Measurements from ENCODE around the gene CIITA. TPM values are rescaled to one million over a fixed set of nuclear protein-coding genes. Genes with fewer than 3 reads are reported as not detected.
"Not testable (repeated sequence)": the region's sequence is repeated elsewhere in the genome, so short reads cannot be mapped to it uniquely, and the experiment has no call there.

CIITA gene
- 0.04 and 0.07 TPM in 2 replicates for total RNA-seq

- DNase-seq (ENCODE audit: low read depth), result no peak
- H3K36me3 ChIP-seq (ENCODE audit: control insufficient read depth, insufficient read depth, low read length), result no peaks in the 10 kb centered on the region
- no peak for TF ChIP-seq CTCF (IDR thresholded peaks at IDR 0.05; ENCODE audit: insufficient read depth, low read length, poor library complexity, severe bottlenecking)
- no peak within 1 kb of the TSS for H3K4me3 ChIP-seq (ENCODE audit: low read depth, low read length)
- H3K27me3 ChIP-seq (ENCODE audit: control insufficient read depth, insufficient read depth, low read length), result peaks cover 37% of the 10 kb centered on the region
Observed at GRCh38 chr16:10876799-10877341, at the start of gene CIITA. Gene CIITA, plus strand, starts transcription at chr16:10877202. Its CDS starts 129 bp downstream, at chr16:10877331.

- DNase-seq (ENCODE audit: low read depth), result no peak
- no peak for TF ChIP-seq CTCF (IDR thresholded peaks at IDR 0.05; ENCODE audit: insufficient read depth, low read length, poor library complexity, severe bottlenecking)
- no peak overlapping the region for H3K4me3 ChIP-seq (ENCODE audit: low read depth, low read length)
- H3K36me3 ChIP-seq (ENCODE audit: control insufficient read depth, insufficient read depth, low read length), result no peaks in the 10 kb centered on the region
- H3K27me3 ChIP-seq (ENCODE audit: control insufficient read depth, insufficient read depth, low read length), result peaks cover 5% of the 10 kb centered on the region
Observed at GRCh38 chr16:10827691-10828341, 49.2 kb upstream of the CIITA start.

GRCh38 chr16:10828851-10829366, 48.1 kb upstream of the CIITA start:
- H3K4me3 ChIP-seq (ENCODE audit: low read depth, low read length), result no peak overlapping the region
- TF ChIP-seq CTCF (IDR thresholded peaks at IDR 0.05; ENCODE audit: insufficient read depth, low read length, poor library complexity, severe bottlenecking), result no peak
- peak; percentile 21 for DNase-seq (ENCODE audit: low read depth)
- peaks cover 6% of the 10 kb centered on the region for H3K27me3 ChIP-seq (ENCODE audit: control insufficient read depth, insufficient read depth, low read length)
- H3K36me3 ChIP-seq (ENCODE audit: control insufficient read depth, insufficient read depth, low read length), result no peaks in the 10 kb centered on the region

GRCh38 chr16:10829390-10830098, 47.5 kb upstream of the CIITA start:
- not testable (repeated sequence) for H3K4me3 ChIP-seq (ENCODE audit: low read depth, low read length); H3K27me3 ChIP-seq (ENCODE audit: control insufficient read depth, insufficient read depth, low read length); H3K36me3 ChIP-seq (ENCODE audit: control insufficient read depth, insufficient read depth, low read length); DNase-seq (ENCODE audit: low read depth)

GRCh38 chr16:10830240-10830639, 46.8 kb upstream of the CIITA start:
- DNase-seq (ENCODE audit: low read depth); H3K36me3 ChIP-seq (ENCODE audit: control insufficient read depth, insufficient read depth, low read length); H3K27me3 ChIP-seq (ENCODE audit: control insufficient read depth, insufficient read depth, low read length); H3K4me3 ChIP-seq (ENCODE audit: low read depth, low read length): not testable (repeated sequence)

- H3K4me3 ChIP-seq (ENCODE audit: low read depth, low read length), result no peak overlapping the region
- TF ChIP-seq CTCF (IDR thresholded peaks at IDR 0.05; ENCODE audit: insufficient read depth, low read length, poor library complexity, severe bottlenecking), result no peak
Observed at GRCh38 chr16:10831894-10832886, 44.8 kb upstream of the CIITA start.

More at GRCh38 chr16:10831894-10832886, 44.8 kb upstream of the CIITA start:
- Histone ChIP-seq H3K27me3 (ENCODE audit: control insufficient read depth, insufficient read depth, low read length) (peaks cover 6% of the 10 kb centered on the region), H3K36me3 (ENCODE audit: control insufficient read depth, insufficient read depth, low read length) (no peaks in the 10 kb centered on the region)
- DNase-seq (ENCODE audit: low read depth), result no peak

All from kidney epithelial cell (primary cell).